ENCODE measurements around the gene RAPGEF1. TPM values are rescaled to one million over a fixed set of nuclear protein-coding genes. Genes with fewer than 3 reads are reported as not detected.

The RAPGEF1 gene
- polyA plus RNA-seq, 2 of the 4 experiments (the other 2 are of a cell fraction) = 21.6 to 27.7 TPM

DNA sequence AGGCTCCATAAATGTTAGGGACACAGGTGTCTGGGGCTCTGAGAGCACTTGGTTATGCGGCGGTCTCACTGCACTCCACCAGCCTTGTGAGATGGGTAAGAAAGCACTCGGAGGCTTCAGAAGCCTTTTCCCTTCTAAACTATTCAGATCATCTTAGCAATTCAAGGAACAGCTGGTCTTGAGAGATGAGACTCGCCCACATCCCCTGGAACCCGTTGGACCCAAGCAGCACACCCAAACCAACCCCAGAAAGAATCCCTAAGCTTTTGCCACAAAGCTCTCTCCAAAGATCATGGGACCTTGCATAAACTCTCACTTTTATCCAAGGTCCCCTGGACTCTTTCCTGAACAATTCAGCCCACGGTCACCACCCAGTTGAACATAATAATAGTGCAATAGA, 90.2 kb downstream of the RAPGEF1 start:
- no peak for TF ChIP-seq RARB (CRISPR knock-in tag; IDR thresholded peaks at IDR 0.05)
- no peak for TF ChIP-seq NR3C1 (IDR thresholded peaks at IDR 0.05)
- no peak for TF ChIP-seq FOSL2 (IDR thresholded peaks at IDR 0.05)
- TF ChIP-seq FOSL2 (CRISPR knock-in tag; IDR thresholded peaks at IDR 0.05) = no peak
- TF ChIP-seq TP53 (CRISPR knock-in tag; IDR thresholded peaks at IDR 0.05) = no peak
- Histone ChIP-seq H3K9me3 (no peaks in the 10 kb centered on the region), H3K4me1 (peaks cover 18% of the 10 kb centered on the region; the same call in 2 of the 3 replicates), H3K4me3 (no peak overlapping the region), H3K4me2 (no peak overlapping the region), H3K27ac (peak overlapping the region in 1 of 2 experiments; percentile 25; a peak in 1 of 6 replicates)
- DNase-seq (ENCODE audit: low read depth in 1 of 2, low spot score in 1 of 2) = no peak
- 94% methylated on average over 6 of the region's 6 CpGs for WGBS (ENCODE audit: missing lambda C conversion rate)
- ChIA-PET POLR2A (no interaction called here), CTCF (interaction anchor here (1.0 to 1.7 kb wide), 3 partner anchors 10 to 58 kb away, joined by 3 to 6 read pairs (median 3); no protein-coding TSS in a partner anchor)
- no peak for ATAC-seq
- no peak for FAIRE-seq

- FAIRE-seq (no peak), DNase-seq (ENCODE audit: low read depth in 1 of 2, low spot score in 1 of 2) (no peak), ATAC-seq (no peak)
- H3K4me2 ChIP-seq = no peak overlapping the region
- ChIA-PET CTCF (interaction anchor here (0.6 kb wide), 1 partner anchor 65 kb away, joined by 4 read pairs; no protein-coding TSS in a partner anchor), POLR2A (interaction anchor here (0.5 kb wide), 1 partner anchor 1483 kb away, joined by 3 read pairs; no protein-coding TSS in a partner anchor)
- no peaks in the 10 kb centered on the region for H3K9me3 ChIP-seq
- peaks cover 5% of the 10 kb centered on the region; the same call in 1 of the 3 replicates for H3K4me1 ChIP-seq
- no peak overlapping the region for H3K27ac ChIP-seq
- TF ChIP-seq TFCP2L1 (CRISPR knock-in tag; IDR thresholded peaks at IDR 0.05) (no peak), FOSB (CRISPR knock-in tag; IDR thresholded peaks at IDR 0.05) (no peak), PBX3 (IDR thresholded peaks at IDR 0.05) (no peak), CTCF (IDR thresholded peaks at IDR 0.05) (no peak), BHLHE40 (IDR thresholded peaks at IDR 0.05; ENCODE audit: low read depth, low read length) (no peak), EHF (CRISPR knock-in tag; IDR thresholded peaks at IDR 0.05) (no peak), HMGXB4 (CRISPR knock-in tag; IDR thresholded peaks at IDR 0.05; ENCODE audit: borderline replicate concordance) (no peak), MAX (IDR thresholded peaks at IDR 0.05) (no peak), KDM1A (IDR thresholded peaks at IDR 0.05; ENCODE audit: low read depth) (no peak), FOXS1 (CRISPR knock-in tag; IDR thresholded peaks at IDR 0.05) (no peak), TP53 (CRISPR knock-in tag; IDR thresholded peaks at IDR 0.05) (no peak), RARB (CRISPR knock-in tag; IDR thresholded peaks at IDR 0.05) (no peak), GATA3 (IDR thresholded peaks at IDR 0.05; ENCODE audit: borderline replicate concordance) (no peak), JUN (IDR thresholded peaks at IDR 0.05) (no peak), SREBF2 (IDR thresholded peaks at IDR 0.05) (no peak), HOXA7 (CRISPR knock-in tag; IDR thresholded peaks at IDR 0.05) (no peak)
- WGBS (ENCODE audit: missing lambda C conversion rate) = 82% methylated on average over 8 of the region's 13 CpGs
- H3K4me3 ChIP-seq = no peak overlapping the region
These were observed 94.6 kb downstream of the RAPGEF1 start for GRCh38 chr9:131645078-131645776.
